Natural killer cell treated with Interleukin-12 subunit alpha and Interleukin-12 subunit beta and Interleukin-15 and Interleukin-18, amount 100 ng/mL, for 72 hours (primary cell): ENCODE results near the gene NEUROG1. TPM values are rescaled to one million over a fixed set of nuclear protein-coding genes. Genes with fewer than 3 reads are reported as not detected.
"Not testable (repeated sequence)": the region's sequence is repeated elsewhere in the genome, so short reads cannot be mapped to it uniquely, and the experiment has no call there.

ENCODE experiments used
- ATAC-seq, 2 donors: fragments of 150-1000 bp; cut with Tn5 transposase in 1 of 2; sonication (Bioruptor Pico), chemical (Tn5 transposase) in 1 of 2; 2 replicates each; pipeline ENCODE4 v1.10.0; 2021
- DNase-seq: peaks from one replicate; pipeline ENCODE4 v3.0.0; 2022; ENCODE audit warnings: low spot score
- H3K27ac Mint-ChIP-seq, 2 donors: 1 replicate in 1 of 2; 2 replicates in 1 of 2; pipeline ENCODE4 v1.8.0; 2022; ENCODE audit warnings: mixed read lengths in 2 of 2, mild to moderate bottlenecking in 1 of 2, moderate library complexity in 1 of 2
- H3K27me3 Mint-ChIP-seq, 2 donors: 1 replicate in 1 of 2; 2 replicates in 1 of 2; pipeline ENCODE4 v1.8.0; 2022; ENCODE audit warnings: mixed read lengths in 2 of 2
- H3K36me3 Mint-ChIP-seq: one replicate; pipeline ENCODE4 v1.8.0; 2022; ENCODE audit warnings: mixed read lengths
- H3K4me1 Mint-ChIP-seq, 2 donors: 1 replicate in 1 of 2; 2 replicates in 1 of 2; pipeline ENCODE4 v1.8.0; 2022; ENCODE audit warnings: low read depth in 2 of 2, mixed read lengths in 2 of 2, mild to moderate bottlenecking in 1 of 2
- H3K4me3 Mint-ChIP-seq: one replicate; pipeline ENCODE4 v1.8.0; 2022; ENCODE audit warnings: mixed read lengths
- H3K9me3 Mint-ChIP-seq: 2 replicates; pipeline ENCODE4 v1.8.0; 2022; ENCODE audit warnings: mixed read lengths
- total RNA-seq, 2 donors: library from RNA; stranded (reverse); gene quantifications; one replicate each; pipeline ENCODE4 v1.2.3, GENCODE V29; 2022

The NEUROG1 gene
- total RNA-seq, 2 donors from 2014 or later = not detected

- H3K9me3 Mint-ChIP-seq = no peaks in the 10 kb centered on the region
- H3K4me3 Mint-ChIP-seq = no peak overlapping the region
- H3K4me1 Mint-ChIP-seq = peaks cover 0 to 6% of the 10 kb centered on the region in 2 donors
- DNase-seq (no peak), ATAC-seq (no peak)
- H3K27me3 Mint-ChIP-seq = peaks cover 50 to 71% of the 10 kb centered on the region in 2 donors
- H3K27ac Mint-ChIP-seq = no peak overlapping the region
- no peaks in the 10 kb centered on the region for H3K36me3 Mint-ChIP-seq
These were observed 2.0 kb upstream of the NEUROG1 start for GRCh38 chr5:135537745-135538144.

GRCh38 chr5:135537271-135537670 is 1.5 kb upstream of the NEUROG1 start:
- Mint-ChIP-seq H3K27me3 (peaks cover 51 to 71% of the 10 kb centered on the region in 2 donors), H3K36me3 (no peaks in the 10 kb centered on the region), H3K9me3 (no peaks in the 10 kb centered on the region), H3K4me1 (peaks cover 0 to 6% of the 10 kb centered on the region in 2 donors), H3K27ac (no peak overlapping the region), H3K4me3 (no peak overlapping the region)
- DNase-seq = no peak
- ATAC-seq = no peak

- H3K27ac Mint-ChIP-seq = no peak overlapping the region
- ATAC-seq = peak in 1 of 2 donors; percentile 3
- H3K9me3 Mint-ChIP-seq = no peaks in the 10 kb centered on the region
- H3K36me3 Mint-ChIP-seq = no peaks in the 10 kb centered on the region
- peaks cover 0 to 6% of the 10 kb centered on the region in 2 donors for H3K4me1 Mint-ChIP-seq
- no peak for DNase-seq
- peaks cover 49 to 68% of the 10 kb centered on the region in 2 donors for H3K27me3 Mint-ChIP-seq
- no peak overlapping the region for H3K4me3 Mint-ChIP-seq
These were observed 344 bp downstream of the NEUROG1 start for GRCh38 chr5:135535420-135535819.

- peaks cover 48 to 70% of the 10 kb centered on the region in 2 donors for H3K27me3 Mint-ChIP-seq
- H3K9me3 Mint-ChIP-seq = no peaks in the 10 kb centered on the region
- H3K4me1 Mint-ChIP-seq = peaks cover 0 to 6% of the 10 kb centered on the region in 2 donors
- no peaks in the 10 kb centered on the region for H3K36me3 Mint-ChIP-seq
- peak overlapping the region in 1 of 2 donors; percentile 17 for H3K27ac Mint-ChIP-seq
- DNase-seq (no peak), ATAC-seq (peak in 1 of 2 donors; percentile 26)
- peak overlapping the region; percentile 22 for H3K4me3 Mint-ChIP-seq
These were observed 950 bp downstream of the NEUROG1 start for GRCh38 chr5:135534609-135535419.

GRCh38 chr5:135533794-135534193 is 2.0 kb downstream of the NEUROG1 start:
- Mint-ChIP-seq H3K27me3 (peaks cover 45 to 66% of the 10 kb centered on the region in 2 donors), H3K36me3 (no peaks in the 10 kb centered on the region), H3K4me1 (peaks cover 0 to 6% of the 10 kb centered on the region in 2 donors), H3K27ac (no peak overlapping the region), H3K4me3 (no peak overlapping the region), H3K9me3 (no peaks in the 10 kb centered on the region)
- DNase-seq (no peak), ATAC-seq (no peak)

- H3K4me3 Mint-ChIP-seq = no peak overlapping the region
- DNase-seq (no peak), ATAC-seq (no peak)
- H3K4me1 Mint-ChIP-seq = peaks cover 0 to 6% of the 10 kb centered on the region in 2 donors
- H3K27ac Mint-ChIP-seq = no peak overlapping the region
- H3K27me3 Mint-ChIP-seq = peaks cover 43 to 63% of the 10 kb centered on the region in 2 donors
- H3K9me3 Mint-ChIP-seq = no peaks in the 10 kb centered on the region
- H3K36me3 Mint-ChIP-seq = no peaks in the 10 kb centered on the region
These were observed 2.4 kb downstream of the NEUROG1 start for GRCh38 chr5:135533334-135533733.

GRCh38 chr5:135529576-135529975 is 6.2 kb downstream of the NEUROG1 start:
- H3K27ac Mint-ChIP-seq, H3K4me3 Mint-ChIP-seq, DNase-seq, H3K36me3 Mint-ChIP-seq, ATAC-seq, H3K4me1 Mint-ChIP-seq, H3K9me3 Mint-ChIP-seq: not testable (repeated sequence)
- peaks cover 38 to 60% of the 10 kb centered on the region in 2 donors for H3K27me3 Mint-ChIP-seq

GRCh38 chr5:135526924-135527323 is 8.8 kb downstream of the NEUROG1 start:
- DNase-seq = no peak
- no peak for ATAC-seq
- Mint-ChIP-seq H3K9me3 (no peaks in the 10 kb centered on the region), H3K4me1 (no peaks in the 10 kb centered on the region), H3K4me3 (no peak overlapping the region), H3K36me3 (no peaks in the 10 kb centered on the region), H3K27ac (no peak overlapping the region), H3K27me3 (peaks cover 32 to 60% of the 10 kb centered on the region in 2 donors)

- no peak for ATAC-seq
These were observed 13.8 kb downstream of the NEUROG1 start for GRCh38 chr5:135521964-135522363.

GRCh38 chr5:135517631-135518030 is 18.1 kb downstream of the NEUROG1 start:
- no peak for DNase-seq
- Mint-ChIP-seq H3K27me3 (peaks cover 19 to 59% of the 10 kb centered on the region in 2 donors), H3K4me3 (no peak overlapping the region), H3K4me1 (no peaks in the 10 kb centered on the region), H3K27ac (no peak overlapping the region), H3K36me3 (no peaks in the 10 kb centered on the region), H3K9me3 (no peaks in the 10 kb centered on the region)
- ATAC-seq = no peak

More at GRCh38 chr5:135521964-135522363, 13.8 kb downstream of the NEUROG1 start:
- Mint-ChIP-seq H3K27ac (no peak overlapping the region), H3K4me1 (no peaks in the 10 kb centered on the region), H3K36me3 (no peaks in the 10 kb centered on the region), H3K4me3 (no peak overlapping the region), H3K27me3 (peaks cover 30 to 83% of the 10 kb centered on the region in 2 donors), H3K9me3 (no peaks in the 10 kb centered on the region)
- no peak for DNase-seq

GRCh38 chr5:135514116-135514515 is 21.6 kb downstream of the NEUROG1 start:
- no peaks in the 10 kb centered on the region for H3K9me3 Mint-ChIP-seq
- DNase-seq (no peak), ATAC-seq (no peak)
- no peak overlapping the region for H3K27ac Mint-ChIP-seq
- no peaks in the 10 kb centered on the region for H3K4me1 Mint-ChIP-seq
- no peak overlapping the region for H3K4me3 Mint-ChIP-seq
- peaks cover 20 to 45% of the 10 kb centered on the region in 2 donors for H3K27me3 Mint-ChIP-seq
- no peaks in the 10 kb centered on the region for H3K36me3 Mint-ChIP-seq

- ATAC-seq (no peak), DNase-seq (no peak)
- no peaks in the 10 kb centered on the region for H3K4me1 Mint-ChIP-seq
- H3K27ac Mint-ChIP-seq = no peak overlapping the region
- no peaks in the 10 kb centered on the region for H3K36me3 Mint-ChIP-seq
- H3K4me3 Mint-ChIP-seq = no peak overlapping the region
- H3K9me3 Mint-ChIP-seq = no peaks in the 10 kb centered on the region
- peaks cover 17 to 25% of the 10 kb centered on the region in 2 donors for H3K27me3 Mint-ChIP-seq
These were observed 23.8 kb downstream of the NEUROG1 start for GRCh38 chr5:135511761-135512575.

GRCh38 chr5:135509995-135510394 is 25.8 kb downstream of the NEUROG1 start:
- Mint-ChIP-seq H3K27ac (no peak overlapping the region), H3K4me1 (no peaks in the 10 kb centered on the region), H3K9me3 (no peaks in the 10 kb centered on the region), H3K4me3 (no peak overlapping the region), H3K36me3 (no peaks in the 10 kb centered on the region), H3K27me3 (peaks cover 17 to 20% of the 10 kb centered on the region in 2 donors)
- ATAC-seq = no peak
- no peak for DNase-seq

- Mint-ChIP-seq H3K9me3 (no peaks in the 10 kb centered on the region), H3K36me3 (no peaks in the 10 kb centered on the region), H3K27ac (no peak overlapping the region), H3K4me1 (no peaks in the 10 kb centered on the region), H3K27me3 (peaks cover 18 to 26% of the 10 kb centered on the region in 2 donors), H3K4me3 (no peak overlapping the region)
- no peak for ATAC-seq
- no peak for DNase-seq
These were observed 27.2 kb downstream of the NEUROG1 start for GRCh38 chr5:135508496-135509005.
